Measurements from ENCODE around the gene CCDC74B. TPM values are rescaled to one million over a fixed set of nuclear protein-coding genes. Genes with fewer than 3 reads are reported as not detected.
"Not testable (repeated sequence)": the region's sequence is repeated elsewhere in the genome, so short reads cannot be mapped to it uniquely, and the experiment has no call there.

CCDC74B gene
- total RNA-seq, 1 experiment from 2014 or later, result 2.1 TPM

- peaks cover 24% of the 10 kb centered on the region for H3K36me3 Mint-ChIP-seq (ENCODE audit: insufficient read depth, unreplicated experiment)
- H3K4me3 Mint-ChIP-seq (ENCODE audit: low read depth, unreplicated experiment); CTCF ChIA-PET: not testable (repeated sequence)
Observed at GRCh38 chr2:130160838-130161705, 16.2 kb upstream of the CCDC74B start.

GRCh38 chr2:130160131-130160530, 15.2 kb upstream of the CCDC74B start:
- no peaks in the 10 kb centered on the region for H3K9me3 Mint-ChIP-seq (ENCODE audit: low read depth, unreplicated experiment)
- CTCF ChIA-PET, result no interaction called here
- no peak overlapping the region for H3K27ac Mint-ChIP-seq (ENCODE audit: unreplicated experiment)
- H3K4me1 Mint-ChIP-seq (ENCODE audit: low read depth, unreplicated experiment), result no peaks in the 10 kb centered on the region
- DNase-seq, result no peak
- no peak overlapping the region for H3K4me3 Mint-ChIP-seq (ENCODE audit: low read depth, unreplicated experiment)
- no peak for TF ChIP-seq CTCF (IDR thresholded peaks at IDR 0.05; ENCODE audit: unreplicated experiment)
- peaks cover 26% of the 10 kb centered on the region for H3K36me3 Mint-ChIP-seq (ENCODE audit: insufficient read depth, unreplicated experiment)
- no peaks in the 10 kb centered on the region for H3K27me3 Mint-ChIP-seq (ENCODE audit: unreplicated experiment)
- no TSS peak for BruUV-seq (replicated peaks)
- intact Hi-C loops (cut with micrococcal nuclease; ENCODE audit: unreplicated experiment), result no loop called here

More at GRCh38 chr2:130160838-130161705, 16.2 kb upstream of the CCDC74B start:
- intact Hi-C loops (cut with micrococcal nuclease; ENCODE audit: unreplicated experiment); H3K4me1 Mint-ChIP-seq (ENCODE audit: low read depth, unreplicated experiment); H3K27me3 Mint-ChIP-seq (ENCODE audit: unreplicated experiment); DNase-seq; H3K9me3 Mint-ChIP-seq (ENCODE audit: low read depth, unreplicated experiment); H3K27ac Mint-ChIP-seq (ENCODE audit: unreplicated experiment); BruUV-seq (replicated peaks): not testable (repeated sequence)

- not testable (repeated sequence) for DNase-seq; H3K9me3 Mint-ChIP-seq (ENCODE audit: low read depth, unreplicated experiment)
- H3K36me3 Mint-ChIP-seq (ENCODE audit: insufficient read depth, unreplicated experiment), result peaks cover 21% of the 10 kb centered on the region
Observed at GRCh38 chr2:130159376-130159775, 14.5 kb upstream of the CCDC74B start.

GRCh38 chr2:130158631-130159030, 13.7 kb upstream of the CCDC74B start:
- TF ChIP-seq CTCF (IDR thresholded peaks at IDR 0.05; ENCODE audit: unreplicated experiment), result no peak
- H3K4me1 Mint-ChIP-seq (ENCODE audit: low read depth, unreplicated experiment), result no peaks in the 10 kb centered on the region
- H3K9me3 Mint-ChIP-seq (ENCODE audit: low read depth, unreplicated experiment), result no peaks in the 10 kb centered on the region
- H3K27me3 Mint-ChIP-seq (ENCODE audit: unreplicated experiment), result no peaks in the 10 kb centered on the region
- intact Hi-C loops (cut with micrococcal nuclease; ENCODE audit: unreplicated experiment), result no loop called here
- H3K36me3 Mint-ChIP-seq (ENCODE audit: insufficient read depth, unreplicated experiment), result peaks cover 17% of the 10 kb centered on the region
- CTCF ChIA-PET, result no interaction called here
- no peak overlapping the region for H3K27ac Mint-ChIP-seq (ENCODE audit: unreplicated experiment)
- no TSS peak for BruUV-seq (replicated peaks)
- DNase-seq, result no peak
- H3K4me3 Mint-ChIP-seq (ENCODE audit: low read depth, unreplicated experiment), result no peak overlapping the region

More at GRCh38 chr2:130159376-130159775, 14.5 kb upstream of the CCDC74B start:
- H3K4me1 Mint-ChIP-seq (ENCODE audit: low read depth, unreplicated experiment); H3K4me3 Mint-ChIP-seq (ENCODE audit: low read depth, unreplicated experiment); CTCF ChIA-PET; intact Hi-C loops (cut with micrococcal nuclease; ENCODE audit: unreplicated experiment); H3K27ac Mint-ChIP-seq (ENCODE audit: unreplicated experiment); BruUV-seq (replicated peaks); H3K27me3 Mint-ChIP-seq (ENCODE audit: unreplicated experiment): not testable (repeated sequence)

- DNase-seq; H3K27ac Mint-ChIP-seq (ENCODE audit: unreplicated experiment): not testable (repeated sequence)
Observed at GRCh38 chr2:130157825-130158514, 13.1 kb upstream of the CCDC74B start.

GRCh38 chr2:130157354-130157753, 12.4 kb upstream of the CCDC74B start:
- BruUV-seq (replicated peaks); H3K4me1 Mint-ChIP-seq (ENCODE audit: low read depth, unreplicated experiment); H3K4me3 Mint-ChIP-seq (ENCODE audit: low read depth, unreplicated experiment); DNase-seq; H3K27me3 Mint-ChIP-seq (ENCODE audit: unreplicated experiment); H3K27ac Mint-ChIP-seq (ENCODE audit: unreplicated experiment); intact Hi-C loops (cut with micrococcal nuclease; ENCODE audit: unreplicated experiment); H3K9me3 Mint-ChIP-seq (ENCODE audit: low read depth, unreplicated experiment): not testable (repeated sequence)
- H3K36me3 Mint-ChIP-seq (ENCODE audit: insufficient read depth, unreplicated experiment), result peaks cover 16% of the 10 kb centered on the region
- CTCF ChIA-PET, result interaction anchor here (0.6 kb wide), 1 partner anchor 32 kb away, joined by 4 read pairs; no protein-coding TSS in a partner anchor

More at GRCh38 chr2:130157825-130158514, 13.1 kb upstream of the CCDC74B start:
- CTCF ChIA-PET, result interaction anchor here (0.6 kb wide), 1 partner anchor 32 kb away, joined by 4 read pairs; no protein-coding TSS in a partner anchor
- H3K9me3 Mint-ChIP-seq (ENCODE audit: low read depth, unreplicated experiment); intact Hi-C loops (cut with micrococcal nuclease; ENCODE audit: unreplicated experiment); H3K4me3 Mint-ChIP-seq (ENCODE audit: low read depth, unreplicated experiment); H3K27me3 Mint-ChIP-seq (ENCODE audit: unreplicated experiment); BruUV-seq (replicated peaks); H3K4me1 Mint-ChIP-seq (ENCODE audit: low read depth, unreplicated experiment): not testable (repeated sequence)
- peaks cover 18% of the 10 kb centered on the region for H3K36me3 Mint-ChIP-seq (ENCODE audit: insufficient read depth, unreplicated experiment)
